ENCODE results near the gene CAPN5.

GRCh38 chr11:77151804-77152509 lies 85.2 kb downstream of the CAPN5 start:
- TF ChIP-seq CTCF (conservative IDR thresholded peaks at IDR 0.05 in 1 of 2, IDR thresholded peaks at IDR 0.05 in 1 of 2; ENCODE audit: low read depth in 1 of 2, low read length in 2 of 2) (no peak), EZH2 (IDR thresholded peaks at IDR 0.05; ENCODE audit: low read length, missing control alignments) (no peak)

Data from fibroblast of lung (primary cell).